Fibroblast of pulmonary artery (primary cell): ENCODE data around the gene MROH2A.

ENCODE experiments used
- DNase-seq: peaks from one replicate; pipeline ENCODE4 v3.0.0-alpha.2; 2010; ENCODE audit warnings: low read depth
- H3K4me3 ChIP-seq: replicated peaks from 2 replicates; pipeline ENCODE4 v1.5.1; 2011; ENCODE audit warnings: low read depth, mild to moderate bottlenecking, control low read depth, low read length, moderate library complexity
- CTCF ChIP-seq: IDR thresholded peaks from 2 replicates; pipeline ENCODE4 v1.5.1; 2011; ENCODE audit warnings: mild to moderate bottlenecking, control low read depth, low read length, inconsistent platforms; ENCODE audit errors: missing control alignments

MROH2A gene

GRCh38 chr2:233780771-233781170 lies 2.6 kb downstream of the MROH2A start:
- no peak for DNase-seq
- TF ChIP-seq CTCF: no peak
- no peak overlapping the region for H3K4me3 ChIP-seq

- H3K4me3 ChIP-seq: no peak overlapping the region
- no peak for DNase-seq
- no peak for TF ChIP-seq CTCF
Measured at GRCh38 chr2:233789554-233789953, 11.4 kb downstream of the MROH2A start.

DNA sequence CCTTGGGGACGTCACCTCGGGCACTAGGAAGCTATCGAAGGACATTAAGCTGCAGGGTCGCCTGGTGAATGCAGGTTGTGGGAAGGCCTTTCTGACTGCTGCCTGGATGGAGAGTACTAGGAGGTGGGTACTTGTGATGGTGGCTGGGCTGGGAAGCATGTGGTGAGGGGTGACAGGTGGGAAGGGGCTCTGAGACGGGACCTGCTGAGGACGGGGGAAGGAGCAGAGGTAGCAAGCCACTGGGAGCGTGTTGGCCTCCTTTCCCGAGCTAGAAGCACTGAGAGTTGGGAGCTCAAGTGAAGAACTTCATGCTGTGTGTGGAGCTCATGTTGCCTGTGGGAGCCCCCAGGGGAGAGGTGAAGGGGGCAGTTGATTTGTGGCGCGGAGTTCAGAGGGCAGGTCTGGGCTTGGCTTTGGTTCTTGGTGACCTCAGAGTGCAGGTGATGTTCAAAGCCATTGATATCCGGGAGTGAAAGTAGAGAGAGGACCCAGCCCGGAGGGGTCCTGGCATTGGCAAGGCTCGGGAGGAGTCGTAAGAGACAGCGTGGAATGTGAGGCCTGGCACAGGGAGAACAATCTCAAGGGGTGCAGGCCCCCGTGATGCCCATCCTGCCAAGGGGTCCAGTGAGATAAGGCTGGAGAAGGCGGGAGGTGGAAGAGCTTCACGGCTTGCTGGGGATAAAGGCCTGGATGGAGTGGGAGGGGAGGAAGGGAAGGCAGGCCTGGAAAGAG lies 13.2 kb downstream of the MROH2A start:
- no peak for DNase-seq
- TF ChIP-seq CTCF: no peak

DNA sequence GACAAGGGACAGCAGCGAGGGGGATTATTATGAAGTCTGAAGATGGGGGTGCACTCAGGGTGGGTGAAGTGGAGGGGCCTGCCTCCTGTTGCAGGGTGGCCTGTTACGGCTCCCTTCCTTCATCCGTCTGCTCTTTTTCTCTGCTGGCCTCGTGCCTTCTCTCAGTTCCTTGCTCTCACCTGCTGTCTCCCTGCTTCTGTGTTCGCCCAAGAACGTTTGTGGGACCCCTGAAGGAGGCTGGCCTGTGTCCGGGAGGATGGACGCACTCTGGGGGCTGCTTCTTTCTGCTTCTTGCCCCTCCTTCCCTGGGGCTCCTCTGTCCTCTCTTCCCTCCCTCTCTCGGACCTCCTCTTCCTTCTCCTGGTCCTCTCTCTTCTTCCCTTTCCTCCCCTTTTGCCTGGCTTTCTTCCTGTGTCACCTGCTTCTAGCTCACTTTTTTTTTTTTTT lies 13.8 kb downstream of the MROH2A start:
- TF ChIP-seq CTCF: no peak
- DNase-seq: no peak
- no peak overlapping the region for H3K4me3 ChIP-seq

More for the DNA sequence above, 13.2 kb downstream of the MROH2A start:
- H3K4me3 ChIP-seq: no peak overlapping the region

DNA sequence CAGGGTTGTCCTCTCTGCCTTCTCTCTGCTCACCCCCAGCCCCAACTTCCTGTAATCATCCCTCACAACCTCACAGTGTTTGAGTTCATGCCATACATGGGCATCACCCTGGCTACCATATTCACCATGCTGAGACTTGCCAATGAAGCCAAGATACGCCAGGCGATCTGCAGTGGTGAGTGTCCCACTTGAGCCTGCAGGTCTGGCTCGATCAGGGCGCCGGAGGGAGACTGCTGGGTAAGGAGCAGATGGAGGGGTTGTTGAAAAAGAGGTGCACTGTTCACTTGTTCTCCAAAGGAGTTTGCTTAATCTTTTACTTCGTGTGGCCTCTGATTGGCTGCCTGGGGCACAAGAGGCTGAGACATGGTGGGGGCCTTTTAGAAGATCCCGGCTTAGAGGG lies 14.6 kb downstream of the MROH2A start:
- no peak overlapping the region for H3K4me3 ChIP-seq
- TF ChIP-seq CTCF: no peak
- no peak for DNase-seq

- no peak overlapping the region for H3K4me3 ChIP-seq
- no peak for DNase-seq
- no peak for TF ChIP-seq CTCF
Measured at GRCh38 chr2:233793465-233794127, 15.5 kb downstream of the MROH2A start.

- TF ChIP-seq CTCF: no peak
Measured at GRCh38 chr2:233794128-233794658, 16.1 kb downstream of the MROH2A start.

More at GRCh38 chr2:233794128-233794658, 16.1 kb downstream of the MROH2A start:
- no peak overlapping the region for H3K4me3 ChIP-seq
- no peak for DNase-seq
